Tibial artery (tissue), 4 donors: ENCODE results near the gene LIN7A.

Experiments used
- DNase-seq, 2 donors: peaks; one replicate each; pipeline ENCODE4 v3.0.0-alpha.2; 2019
- H3K27ac ChIP-seq, 2 donors: fragments of 200-600 bp; sonication (generic) in 1 of 2; 1 replicate in 1 of 2; 2 replicates in 1 of 2; pipeline ENCODE4 v1.5.1; 2018 to 2019; ENCODE audit warnings: mild to moderate bottlenecking in 1 of 2
- H3K27me3 ChIP-seq, 2 donors: fragments of 200-600 bp; sonication (generic) in 1 of 2; one replicate each; pipeline versions ENCODE4 v1.5.1 to v1.6.0; 2016 to 2019
- H3K36me3 ChIP-seq, 3 donors: fragments of 200-600 bp; sonication (generic) in 2 of 3; one replicate each; pipeline ENCODE4 v1.5.1; 2016 to 2019; ENCODE audit warnings: mild to moderate bottlenecking in 2 of 3
- H3K4me1 ChIP-seq, 4 donors: fragments of 200-600 bp; sonication (generic) in 2 of 4; 1 replicate in 3 of 4; 2 replicates in 1 of 4; pipeline ENCODE4 v1.5.1; 2016 to 2019
- H3K4me3 ChIP-seq, 2 donors: fragments of 200-600 bp; sonication (generic) in 1 of 2; 1 replicate in 1 of 2; 2 replicates in 1 of 2; pipeline ENCODE4 v1.5.1; 2018 to 2019; ENCODE audit warnings: mild to moderate bottlenecking in 2 of 2
- H3K9me3 ChIP-seq, 3 donors: fragments of 200-600 bp; sonication (generic) in 1 of 3; one replicate each; pipeline ENCODE4 v1.5.1; 2016 to 2019
- CTCF ChIP-seq, 2 experiments: fragments of 200-600 bp in 1 of 2; fragments of 450-650 bp in 1 of 2; IDR thresholded peaks; one replicate each; pipeline ENCODE4 v1.5.1; 2017 to 2019; ENCODE audit warnings: antibody characterized with exemption in 2 of 2, mild to moderate bottlenecking in 1 of 2, moderate library complexity in 1 of 2
- intact Hi-C: fragments of 100-400 bp; cut with DNase I; formaldehyde crosslinking; loops from one replicate; pipeline ENCODE4 v1.15.0; 2023; ENCODE audit warnings: low total_unique reads

LIN7A gene

GRCh38 chr12:80846952-80847351 lies 90.8 kb downstream of the LIN7A start:
- Histone ChIP-seq H3K27me3 (no peaks in the 10 kb centered on the region), H3K4me3 (no peak overlapping the region), H3K36me3 (no peaks in the 10 kb centered on the region), H3K9me3 (no peaks in the 10 kb centered on the region), H3K27ac (no peak overlapping the region), H3K4me1 (no peaks in the 10 kb centered on the region)
- no peak for DNase-seq
- intact Hi-C loops = no loop called here
- no peak for TF ChIP-seq CTCF (IDR thresholded peaks at IDR 0.05)

DNA sequence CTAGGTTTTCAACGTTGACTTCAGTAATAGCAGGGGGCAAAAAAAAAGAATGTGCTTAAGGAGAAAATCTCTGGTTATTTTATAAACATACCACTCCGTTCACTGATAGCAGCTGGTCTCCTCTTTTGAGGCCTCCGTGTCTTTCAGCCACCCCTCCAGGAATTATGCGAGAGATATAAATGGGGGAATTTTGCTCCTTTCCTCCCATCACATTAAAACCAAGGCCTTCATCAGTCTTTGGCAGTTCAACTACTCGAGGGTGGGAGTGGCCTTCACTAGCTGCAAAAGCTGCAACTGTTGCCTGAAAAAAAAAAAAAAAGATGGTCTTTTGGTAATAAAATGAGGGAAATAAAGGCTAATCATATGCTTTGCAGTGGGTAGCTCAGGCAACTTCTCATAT lies 92.1 kb downstream of the LIN7A start:
- no peak for DNase-seq
- Histone ChIP-seq H3K36me3 (no peaks in the 10 kb centered on the region), H3K4me3 (no peak overlapping the region), H3K27me3 (no peaks in the 10 kb centered on the region), H3K4me1 (no peaks in the 10 kb centered on the region), H3K27ac (no peak overlapping the region), H3K9me3 (no peaks in the 10 kb centered on the region)
- TF ChIP-seq CTCF (IDR thresholded peaks at IDR 0.05) = no peak
- intact Hi-C loops = no loop called here

- no peaks in the 10 kb centered on the region for H3K9me3 ChIP-seq
- no peak for TF ChIP-seq CTCF (IDR thresholded peaks at IDR 0.05)
- peaks cover 0 to 4% (median 0%) of the 10 kb centered on the region in 4 donors for H3K4me1 ChIP-seq
- intact Hi-C loops = no loop called here
- no peak for DNase-seq
- no peak overlapping the region for H3K27ac ChIP-seq
- no peaks in the 10 kb centered on the region for H3K36me3 ChIP-seq
- H3K4me3 ChIP-seq = no peak overlapping the region
- no peaks in the 10 kb centered on the region for H3K27me3 ChIP-seq
Observed at GRCh38 chr12:80843969-80844368, 93.8 kb downstream of the LIN7A start.

GRCh38 chr12:80838708-80839107 lies 99.0 kb downstream of the LIN7A start:
- intact Hi-C loops = loop anchor here (5.0 kb wide), 1 partner anchor 109 kb away; no protein-coding TSS in a partner anchor
- H3K27me3 ChIP-seq = no peaks in the 10 kb centered on the region
- H3K27ac ChIP-seq = no peak overlapping the region
- DNase-seq = no peak
- no peaks in the 10 kb centered on the region for H3K36me3 ChIP-seq
- H3K4me3 ChIP-seq = no peak overlapping the region
- H3K4me1 ChIP-seq = peaks cover 0 to 23% (median 13%) of the 10 kb centered on the region in 4 donors
- no peaks in the 10 kb centered on the region for H3K9me3 ChIP-seq
- no peak for TF ChIP-seq CTCF (IDR thresholded peaks at IDR 0.05)

DNA sequence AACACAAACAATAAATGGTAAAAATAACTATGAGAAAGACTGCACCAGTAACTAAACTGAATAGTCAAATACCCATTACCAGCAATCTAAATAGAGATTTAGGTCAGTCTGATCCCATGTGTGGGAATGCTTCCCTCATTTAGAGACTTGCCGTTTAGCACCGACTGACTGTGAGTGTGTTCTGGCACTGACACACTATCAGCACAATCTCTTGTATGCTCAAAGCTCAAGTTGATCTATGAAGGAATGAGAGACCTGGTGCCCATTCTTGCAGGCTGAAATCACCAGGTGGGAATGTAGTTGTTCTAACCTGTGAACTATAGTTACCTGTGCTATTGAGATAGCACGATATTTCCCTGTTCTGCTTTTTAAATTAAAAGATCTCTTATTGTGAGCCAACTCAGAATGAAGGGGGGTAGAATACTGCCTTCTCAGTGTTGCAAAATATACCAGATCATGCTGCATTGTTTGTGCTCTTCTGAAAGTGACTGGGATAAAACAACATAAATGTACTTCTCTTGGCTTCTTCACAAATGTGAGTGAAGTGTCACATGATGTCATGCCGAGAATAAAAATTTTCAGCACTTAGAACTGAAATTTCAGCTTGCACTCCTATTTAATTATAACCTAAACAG lies 99.6 kb downstream of the LIN7A start:
- no peak for TF ChIP-seq CTCF (IDR thresholded peaks at IDR 0.05)
- no peak for DNase-seq

More for the DNA sequence above, 99.6 kb downstream of the LIN7A start:
- H3K9me3 ChIP-seq = no peaks in the 10 kb centered on the region
- H3K27me3 ChIP-seq = no peaks in the 10 kb centered on the region
- H3K27ac ChIP-seq = no peak overlapping the region
- no peak overlapping the region for H3K4me3 ChIP-seq
- H3K36me3 ChIP-seq = no peaks in the 10 kb centered on the region
- intact Hi-C loops = loop anchor here (5.0 kb wide), 1 partner anchor 109 kb away; no protein-coding TSS in a partner anchor
- H3K4me1 ChIP-seq = peaks cover 0 to 23% (median 13%) of the 10 kb centered on the region in 4 donors
